Endothelial cell of umbilical vein (primary cell): ENCODE data around the gene GALNT10. TPM values are rescaled to one million over a fixed set of nuclear protein-coding genes. Genes with fewer than 3 reads are reported as not detected.

Source experiments
- BruUV-seq: library from RNA; stranded (reverse); fragments of 400-500 nt; replicated peaks from 2 replicates; lab custom pipeline; 2021; lab: Mats Ljungman, UMichigan
- CTCF ChIA-PET: fragments of 300-600, 350-600 bp; sonication (Branson Sonifier 250); formaldehyde crosslinking; loops from one replicate; lab custom pipeline; 2021; ENCODE audit warnings: antibody characterized with exemption, inconsistent platforms; lab: Charles Lee
- POLR2A ChIA-PET: fragments of 300-600, 350-600 bp; sonication (Branson Sonifier 250); formaldehyde crosslinking; loops from one replicate; lab custom pipeline; 2021; ENCODE audit warnings: antibody characterized with exemption, inconsistent platforms; lab: Charles Lee
- DNase-seq: peaks from one replicate; pipeline ENCODE4 v3.0.0-alpha.2; 2011; ENCODE audit warnings: low read depth, low spot score
- FAIRE-seq: peaks from 2 replicates; lab custom pipeline; 2011; peaks lifted over from hg19 to GRCh38; lab: Jason Lieb, UNC
- H2AFZ ChIP-seq: 2 replicates; pipeline ENCODE4 v1.6.0; 2012; ENCODE audit warnings: low read depth, low read length, control low read depth, inconsistent platforms
- H3K27ac ChIP-seq: 2 replicates; pipeline ENCODE4 v1.5.1; 2011; ENCODE audit warnings: low read depth, mild to moderate bottlenecking, control low read depth, low read length, moderate library complexity; ENCODE audit not compliant: insufficient read depth
- H3K27me3 ChIP-seq, 2 experiments: 2 replicates each; pipeline versions ENCODE4 v1.6.0 to v1.6.1; 2011; ENCODE audit warnings: low read length in 2 of 2, mixed read lengths in 1 of 2; ENCODE audit not compliant: control insufficient read depth in 2 of 2, insufficient read depth in 2 of 2
- H3K36me3 ChIP-seq, 2 experiments: 2 replicates in 1 of 2; 3 replicates in 1 of 2; pipeline ENCODE4 v1.5.1; 2011; ENCODE audit warnings: low read length in 2 of 2, mild to moderate bottlenecking in 1 of 2, moderate library complexity in 1 of 2; ENCODE audit not compliant: control insufficient read depth in 2 of 2, insufficient read depth in 2 of 2; ENCODE audit errors: extremely low read depth in 1 of 2
- H3K4me1 ChIP-seq: 3 replicates; pipeline ENCODE4 v1.5.1; 2011; ENCODE audit warnings: mild to moderate bottlenecking, low read length; ENCODE audit not compliant: control insufficient read depth, insufficient read depth; ENCODE audit errors: extremely low read depth
- H3K4me2 ChIP-seq: 2 replicates; pipeline ENCODE4 v1.6.1; 2011; ENCODE audit warnings: low read length, control low read depth, mixed read lengths; ENCODE audit not compliant: insufficient read depth
- H3K4me3 ChIP-seq, 3 experiments: fragments of 200-600 bp in 1 of 3; sonication (generic), shearing (Covaris generic) in 1 of 3; replicated peaks in 1 of 3; 2 replicates each; pipeline ENCODE4 v1.5.1; 2011 to 2016; ENCODE audit warnings: control low read depth in 3 of 3, low read length in 3 of 3, mild to moderate bottlenecking in 2 of 3, inconsistent platforms in 1 of 3, low read depth in 1 of 3, moderate library complexity in 1 of 3; ENCODE audit not compliant: insufficient read depth in 1 of 3
- H3K79me2 ChIP-seq: 2 replicates; pipeline ENCODE4 v1.6.0; 2012; ENCODE audit warnings: low read length, inconsistent platforms; ENCODE audit not compliant: control insufficient read depth, insufficient read depth
- H3K9ac ChIP-seq: replicated peaks from 2 replicates; pipeline ENCODE3; 2011; ENCODE audit warnings: low read length, control low read depth; ENCODE audit not compliant: insufficient read depth; ENCODE audit errors: extremely low read depth
- H3K9me1 ChIP-seq: replicated peaks from 3 replicates; pipeline ENCODE4 v1.6.0; 2011; ENCODE audit warnings: mild to moderate bottlenecking, low read length; ENCODE audit not compliant: control insufficient read depth, insufficient read depth; ENCODE audit errors: extremely low read depth
- H3K9me3 ChIP-seq: replicated peaks from 2 replicates; pipeline ENCODE4 v1.5.1; 2012; ENCODE audit warnings: low read length, inconsistent platforms; ENCODE audit not compliant: control insufficient read depth, insufficient read depth
- H4K20me1 ChIP-seq: replicated peaks from 2 replicates; pipeline ENCODE3; 2011; ENCODE audit warnings: mild to moderate bottlenecking, low read length; ENCODE audit not compliant: control insufficient read depth, insufficient read depth; ENCODE audit errors: extremely low read depth
- EZH2 ChIP-seq: IDR thresholded peaks from 2 replicates; pipeline ENCODE4 v1.6.1; 2012; ENCODE audit warnings: borderline replicate concordance, low read depth, mild to moderate bottlenecking, moderate library complexity, low read length, inconsistent platforms; ENCODE audit not compliant: severe bottlenecking
- FOS ChIP-seq: IDR thresholded peaks from 2 replicates; pipeline ENCODE4 v1.6.1; 2011; ENCODE audit warnings: mild to moderate bottlenecking, low read length, moderate library complexity, borderline replicate concordance; ENCODE audit not compliant: insufficient read depth
- GATA2 ChIP-seq: IDR thresholded peaks from 2 replicates; pipeline ENCODE4 v1.7.0; 2011; ENCODE audit warnings: low read depth, mild to moderate bottlenecking, moderate library complexity, mixed read lengths, low read length; ENCODE audit not compliant: insufficient read length, insufficient read depth
- JUN ChIP-seq: IDR thresholded peaks from 2 replicates; pipeline ENCODE4 v1.6.1; 2011; ENCODE audit warnings: borderline replicate concordance, low read depth; ENCODE audit not compliant: insufficient read length, insufficient read depth
- MYC ChIP-seq: IDR thresholded peaks from one replicate; pipeline ENCODE4 v1.6.1; 2011; ENCODE audit warnings: mild to moderate bottlenecking, low read depth, low read length
- POLR2A ChIP-seq: IDR thresholded peaks from 2 replicates; pipeline ENCODE4 v1.6.1; 2012; ENCODE audit warnings: low read depth, mild to moderate bottlenecking, control low read depth, low read length
- POLR2AphosphoS5 ChIP-seq: IDR thresholded peaks from 2 replicates; pipeline ENCODE4 v1.6.1; 2012; ENCODE audit warnings: low read depth, mild to moderate bottlenecking, control low read depth, low read length, moderate library complexity; ENCODE audit not compliant: insufficient read depth
- dilution Hi-C: fragments of 300-500 bp; cut with MboI; formaldehyde crosslinking; loops from one replicate; pipeline ENCODE4 v1.15.0; 2019; ENCODE audit warnings: low sequenced_read_pairs; ENCODE audit not compliant: extremely low pct_ligation_motif_present
- intact Hi-C: fragments of 100-400 bp; cut with micrococcal nuclease; formaldehyde crosslinking; loops from one replicate; pipeline ENCODE4 v1.10.0; 2022
- polyA plus RNA-seq, 4 experiments: library from polyadenylated mRNA; depleted of rRNA in 3 of 4; stranded (reverse) in 3 of 4; unstranded in 1 of 4; fragments of >200 nt; gene quantifications; 2 replicates each; pipeline versions ENCODE4 v1.2.1 to v1.2.3, GENCODE V29; 2011 to 2012; ENCODE audit warnings: missing spikeins in 1 of 4
- total RNA-seq: library from RNA; stranded (reverse); gene quantifications from 2 replicates; pipeline ENCODE4 v1.2.3, GENCODE V29; 2021
- TF ChIP-seq, protein P1 (sequence below), 2 donors: IDR thresholded peaks; 1 replicate in 1 of 2; 2 replicates in 1 of 2; pipeline ENCODE4 v1.5.1; 2011; ENCODE audit warnings: low read length in 2 of 2, mild to moderate bottlenecking in 2 of 2, moderate library complexity in 2 of 2, control low read depth in 1 of 2, inconsistent platforms in 1 of 2, low read depth in 1 of 2; ENCODE audit not compliant: insufficient read depth in 1 of 2; ENCODE audit errors: extremely low read depth in 1 of 2
- TF ChIP-seq, protein P2 (sequence below): IDR thresholded peaks from 2 replicates; pipeline ENCODE4 v1.6.1; 2011; ENCODE audit not compliant: insufficient read depth, insufficient read length

The GALNT10 gene
- total and polyA plus RNA-seq, 2 donors (not counting 3 experiments of a cell fraction or from before 2014, with no cell fraction given), result 70.2 to 77.6 TPM

DNA sequence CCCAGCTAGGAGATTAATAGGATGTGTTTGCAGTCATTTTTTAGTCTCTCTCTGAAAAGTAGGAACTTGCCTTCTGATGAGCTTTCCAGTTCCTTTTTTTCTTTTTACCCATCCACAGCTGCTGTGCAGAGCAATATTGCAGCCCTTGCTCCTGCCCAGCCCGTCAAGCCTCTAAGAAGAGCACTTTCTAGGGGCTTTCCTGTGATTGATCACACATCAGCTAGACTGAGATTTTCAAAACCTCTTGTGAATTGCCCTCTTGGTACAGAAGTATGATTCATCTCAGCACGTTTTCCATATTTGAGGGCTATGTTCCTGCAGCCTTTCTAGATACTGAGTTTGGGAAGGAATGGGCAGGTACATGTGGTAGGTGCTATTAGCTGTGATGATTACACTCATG lies 93.9 kb downstream of the GALNT10 start:
- H3K79me2 ChIP-seq, result peaks cover 6% of the 10 kb centered on the region
- H4K20me1 ChIP-seq, result no peaks in the 10 kb centered on the region
- H3K36me3 ChIP-seq, result no peaks in the 10 kb centered on the region
- no peak for FAIRE-seq
- H3K4me3 ChIP-seq, result no peak overlapping the region
- TF ChIP-seq POLR2AphosphoS5 (no peak), MYC (no peak), JUN (no peak), FOS (no peak), EZH2 (no peak), GATA2 (no peak), POLR2A (no peak)
- TF ChIP-seq, protein P1, sequence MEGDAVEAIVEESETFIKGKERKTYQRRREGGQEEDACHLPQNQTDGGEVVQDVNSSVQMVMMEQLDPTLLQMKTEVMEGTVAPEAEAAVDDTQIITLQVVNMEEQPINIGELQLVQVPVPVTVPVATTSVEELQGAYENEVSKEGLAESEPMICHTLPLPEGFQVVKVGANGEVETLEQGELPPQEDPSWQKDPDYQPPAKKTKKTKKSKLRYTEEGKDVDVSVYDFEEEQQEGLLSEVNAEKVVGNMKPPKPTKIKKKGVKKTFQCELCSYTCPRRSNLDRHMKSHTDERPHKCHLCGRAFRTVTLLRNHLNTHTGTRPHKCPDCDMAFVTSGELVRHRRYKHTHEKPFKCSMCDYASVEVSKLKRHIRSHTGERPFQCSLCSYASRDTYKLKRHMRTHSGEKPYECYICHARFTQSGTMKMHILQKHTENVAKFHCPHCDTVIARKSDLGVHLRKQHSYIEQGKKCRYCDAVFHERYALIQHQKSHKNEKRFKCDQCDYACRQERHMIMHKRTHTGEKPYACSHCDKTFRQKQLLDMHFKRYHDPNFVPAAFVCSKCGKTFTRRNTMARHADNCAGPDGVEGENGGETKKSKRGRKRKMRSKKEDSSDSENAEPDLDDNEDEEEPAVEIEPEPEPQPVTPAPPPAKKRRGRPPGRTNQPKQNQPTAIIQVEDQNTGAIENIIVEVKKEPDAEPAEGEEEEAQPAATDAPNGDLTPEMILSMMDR (IDR thresholded peaks at IDR 0.05; ENCODE audit: extremely low read depth in 1 of 2, insufficient read depth in 1 of 2, low read depth in 1 of 2, low read length in 2 of 2), result no peak
- TF ChIP-seq, protein P2, sequence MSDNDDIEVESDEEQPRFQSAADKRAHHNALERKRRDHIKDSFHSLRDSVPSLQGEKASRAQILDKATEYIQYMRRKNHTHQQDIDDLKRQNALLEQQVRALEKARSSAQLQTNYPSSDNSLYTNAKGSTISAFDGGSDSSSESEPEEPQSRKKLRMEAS, result no peak
- no peaks in the 10 kb centered on the region for H3K9me3 ChIP-seq
- H3K27me3 ChIP-seq, result no peaks in the 10 kb centered on the region
- no peak overlapping the region for H3K4me2 ChIP-seq
- no TSS peak for BruUV-seq
- H2AFZ ChIP-seq, result no peak overlapping the region
- intact Hi-C loops (loop anchor here (10.0 kb wide), 1 partner anchor 570 kb away; the partner anchor contains the start of genes CNOT8 and FAXDC2), dilution Hi-C loops (no loop called here)
- H3K9me1 ChIP-seq, result no peaks in the 10 kb centered on the region
- CTCF ChIA-PET, result interaction anchor here (1.3 to 1.9 kb wide), 3 partner anchors 10 to 120 kb away, joined by 3 to 4 read pairs (median 4); no protein-coding TSS in a partner anchor
- no peak for DNase-seq
- peaks cover 42% of the 10 kb centered on the region for H3K4me1 ChIP-seq
- no peak overlapping the region for H3K27ac ChIP-seq
- POLR2A ChIA-PET, result no interaction called here
- no peak overlapping the region for H3K9ac ChIP-seq
